HEK293T (cell line): ENCODE results near the gene NAP1L4.

ENCODE experiments used
- CTCF ChIA-PET: fragments of 350-600 bp; formaldehyde crosslinking; extraction: SDS; loops from one replicate; lab custom pipeline; 2021; ENCODE audit warnings: antibody characterized with exemption, inconsistent platforms; lab: Yijun Ruan, JAX
- POLR2A ChIA-PET: fragments of 350-600 bp; formaldehyde crosslinking; extraction: SDS; loops from one replicate; lab custom pipeline; 2020; ENCODE audit warnings: antibody characterized with exemption, inconsistent platforms; lab: Yijun Ruan, JAX
- DNase-seq: peaks from one replicate; pipeline ENCODE4 v3.0.0; 2012; ENCODE audit warnings: mixed read lengths; ENCODE audit errors: extremely low spot score
- ARNT ChIP-seq: fragments of 450-650 bp; IDR thresholded peaks from 2 replicates; pipeline ENCODE4 v1.6.1; 2017; ENCODE audit warnings: mild to moderate bottlenecking
- BHLHE40 ChIP-seq: fragments of 450-650 bp; IDR thresholded peaks from 2 replicates; pipeline ENCODE4 v1.6.1; 2016; ENCODE audit warnings: mild to moderate bottlenecking, moderate library complexity, borderline replicate concordance
- CTBP1 ChIP-seq: fragments of 450-650 bp; IDR thresholded peaks from 2 replicates; pipeline ENCODE4 v1.6.1; 2016; ENCODE audit warnings: borderline replicate concordance
- ELF4 ChIP-seq: fragments of 450-650 bp; IDR thresholded peaks from 2 replicates; pipeline ENCODE4 v1.6.1; 2017; ENCODE audit warnings: antibody characterized with exemption
- FOXA1 ChIP-seq: fragments of 450-650 bp; IDR thresholded peaks from 2 replicates; pipeline ENCODE4 v1.6.1; 2016; ENCODE audit warnings: mild to moderate bottlenecking
- FOXK2 ChIP-seq: fragments of 450-650 bp; IDR thresholded peaks from 2 replicates; pipeline ENCODE4 v1.6.1; 2016; ENCODE audit warnings: mild to moderate bottlenecking
- FOXM1 ChIP-seq: fragments of 450-650 bp; IDR thresholded peaks from 2 replicates; pipeline ENCODE4 v1.6.1; 2017; ENCODE audit warnings: mild to moderate bottlenecking, borderline replicate concordance
- HDGF ChIP-seq: fragments of 450-650 bp; IDR thresholded peaks from 2 replicates; pipeline ENCODE4 v1.6.1; 2017; ENCODE audit warnings: antibody characterized with exemption, borderline replicate concordance
- L3MBTL2 ChIP-seq: fragments of 450-650 bp; conservative IDR thresholded peaks from 2 replicates; pipeline ENCODE4 v1.6.1; 2016; ENCODE audit warnings: mild to moderate bottlenecking
- LEF1 ChIP-seq: fragments of 450-650 bp; IDR thresholded peaks from 2 replicates; pipeline ENCODE4 v1.6.1; 2017; ENCODE audit warnings: mild to moderate bottlenecking, borderline replicate concordance
- NFRKB ChIP-seq: fragments of 450-650 bp; IDR thresholded peaks from 2 replicates; pipeline ENCODE4 v1.6.1; 2016; ENCODE audit warnings: mild to moderate bottlenecking, moderate library complexity
- SP1 ChIP-seq: fragments of 450-650 bp; IDR thresholded peaks from 2 replicates; pipeline ENCODE4 v1.6.1; 2017
- SUZ12 ChIP-seq: fragments of 450-650 bp; IDR thresholded peaks from 2 replicates; pipeline ENCODE4 v1.6.1; 2016; ENCODE audit warnings: mild to moderate bottlenecking
- ZNF384 ChIP-seq: fragments of 450-650 bp; IDR thresholded peaks from 2 replicates; pipeline ENCODE4 v1.6.1; 2016
- TF ChIP-seq, protein P1 (sequence below): fragments of 450-650 bp; IDR thresholded peaks from 2 replicates; pipeline ENCODE4 v1.6.1; 2016

The NAP1L4 gene

DNA sequence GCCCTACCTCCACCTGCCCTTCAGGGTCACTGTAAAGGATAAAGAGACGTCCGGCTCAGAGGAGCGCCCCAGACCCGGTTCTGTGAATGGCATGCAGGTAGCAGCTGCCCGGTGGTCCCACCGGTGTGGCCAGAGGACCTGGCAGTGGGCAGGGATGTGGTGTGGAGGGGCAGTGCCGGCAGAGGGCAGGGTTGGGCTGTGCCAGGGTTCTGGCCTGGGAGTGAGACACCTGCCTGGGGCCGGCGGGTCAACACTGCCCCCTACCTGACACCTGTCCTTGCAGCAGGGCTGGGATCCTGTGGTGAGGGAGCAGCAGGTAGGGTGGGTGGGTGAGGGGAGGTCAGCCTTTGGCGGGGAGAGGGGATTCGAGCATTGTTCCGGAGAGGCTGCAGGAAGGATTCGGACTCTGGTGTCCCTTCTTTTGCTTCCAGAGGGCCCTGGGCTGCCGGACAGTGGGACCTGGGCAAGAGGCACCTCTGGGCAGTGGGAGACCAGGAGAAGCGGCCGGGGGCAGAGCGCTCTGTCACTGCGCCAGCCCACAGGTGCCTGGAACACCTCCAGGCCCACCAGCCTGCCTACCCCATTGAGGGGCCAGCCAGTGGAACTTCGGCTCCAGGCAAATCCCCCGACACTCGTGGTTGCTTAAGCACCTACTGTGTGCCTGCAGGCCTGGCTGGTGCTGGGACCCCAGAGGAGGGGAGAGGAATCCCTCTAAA, 61.3 kb downstream of the NAP1L4 start:
- ChIA-PET POLR2A (interaction anchor here (1.6 to 1.7 kb wide), 4 partner anchors 10 to 38 kb away, joined by 4 to 10 read pairs (median 8); a partner anchor contains a TSS), CTCF (interaction anchor here (0.6 to 1.3 kb wide), 4 partner anchors 11 to 398 kb away, joined by 3 to 6 read pairs (median 6); no protein-coding TSS in a partner anchor)
- peak; percentile 53 for DNase-seq
- TF ChIP-seq, protein P1, sequence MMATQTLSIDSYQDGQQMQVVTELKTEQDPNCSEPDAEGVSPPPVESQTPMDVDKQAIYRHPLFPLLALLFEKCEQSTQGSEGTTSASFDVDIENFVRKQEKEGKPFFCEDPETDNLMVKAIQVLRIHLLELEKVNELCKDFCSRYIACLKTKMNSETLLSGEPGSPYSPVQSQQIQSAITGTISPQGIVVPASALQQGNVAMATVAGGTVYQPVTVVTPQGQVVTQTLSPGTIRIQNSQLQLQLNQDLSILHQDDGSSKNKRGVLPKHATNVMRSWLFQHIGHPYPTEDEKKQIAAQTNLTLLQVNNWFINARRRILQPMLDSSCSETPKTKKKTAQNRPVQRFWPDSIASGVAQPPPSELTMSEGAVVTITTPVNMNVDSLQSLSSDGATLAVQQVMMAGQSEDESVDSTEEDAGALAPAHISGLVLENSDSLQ: no peak
- TF ChIP-seq ZNF384 (no peak), L3MBTL2 (no peak), FOXK2 (no peak), NFRKB (no peak), SUZ12 (no peak), HDGF (no peak), LEF1 (no peak), ARNT (no peak), BHLHE40 (no peak)

DNA sequence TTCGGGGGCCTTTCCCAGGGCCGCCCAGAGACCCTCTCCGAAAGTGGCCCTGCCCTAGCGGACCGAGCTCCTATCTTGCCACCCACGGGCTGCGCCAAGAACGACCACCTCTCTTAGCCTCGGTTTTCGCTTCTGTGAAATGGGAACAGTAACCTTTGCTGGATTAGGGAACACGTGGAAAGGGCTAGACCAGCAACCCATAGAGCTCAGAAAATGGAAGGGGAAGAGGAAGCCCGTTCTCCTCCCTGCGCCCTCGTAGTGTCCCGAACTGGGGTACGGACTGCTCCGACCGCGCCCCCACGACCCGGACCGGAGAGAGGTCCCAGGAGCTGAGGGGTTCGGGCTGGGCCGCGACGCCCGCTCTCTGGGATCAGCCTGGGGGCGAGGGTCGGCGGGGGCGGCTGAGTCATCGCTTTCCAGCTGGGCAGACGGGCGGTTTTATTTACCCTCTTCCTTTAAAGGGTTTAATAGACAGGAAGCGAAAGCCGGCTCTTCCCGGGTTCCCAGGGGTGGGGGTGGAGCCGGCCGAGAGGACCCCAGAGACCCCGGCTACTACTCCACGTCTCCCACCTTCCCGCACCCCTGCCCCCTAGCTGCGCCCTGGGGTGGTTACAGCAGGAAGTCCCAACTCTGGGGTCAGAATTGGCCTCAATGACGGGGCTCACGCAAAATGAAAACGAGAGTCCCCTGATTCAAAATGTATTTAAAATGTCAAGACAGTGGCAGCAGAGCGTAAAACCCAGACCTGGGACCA, 62.0 kb downstream of the NAP1L4 start:
- TF ChIP-seq L3MBTL2 (peak; percentile 36; the same call in 1 of the 2 replicates), SP1 (no peak), LEF1 (no peak)
- TF ChIP-seq, protein P1: no peak
- CTCF ChIA-PET: interaction anchor here (0.6 to 1.3 kb wide), 5 partner anchors 12 to 397 kb away, joined by 3 to 6 read pairs (median 5); no protein-coding TSS in a partner anchor
- DNase-seq: peak; percentile 32
- POLR2A ChIA-PET: interaction anchor here (0.7 to 1.7 kb wide), 8 partner anchors 10 to 37 kb away, joined by 3 to 10 read pairs (median 6); a partner anchor contains a TSS

DNA sequence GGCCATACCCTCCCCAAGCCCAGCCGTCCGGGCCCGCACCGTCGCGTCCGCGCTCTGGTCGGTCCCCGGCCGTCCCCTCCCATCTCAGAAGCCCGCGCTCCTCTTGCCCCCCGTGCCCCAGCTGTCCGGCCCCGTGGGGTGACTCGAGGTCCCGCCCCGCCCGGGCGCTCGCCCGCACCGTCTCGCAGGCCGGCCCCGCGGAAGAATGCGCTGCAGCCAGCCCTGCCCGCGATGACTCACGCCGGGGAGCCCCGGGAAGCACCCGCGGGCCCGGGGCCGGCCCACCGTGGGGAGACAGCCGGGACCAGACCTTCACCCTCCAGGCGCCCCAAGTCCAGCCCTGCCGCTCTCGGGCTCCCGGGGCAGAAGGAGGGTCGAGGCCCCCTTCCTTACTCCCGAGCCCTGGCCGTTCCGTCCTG, 62.6 kb downstream of the NAP1L4 start:
- TF ChIP-seq, protein P1: no peak
- TF ChIP-seq L3MBTL2 (no peak), HDGF (no peak), SP1 (no peak), ZNF384 (no peak), FOXM1 (no peak), ARNT (no peak)
- CTCF ChIA-PET: interaction anchor here (0.7 to 1.3 kb wide), 4 partner anchors 12 to 397 kb away, joined by 3 to 6 read pairs (median 4); no protein-coding TSS in a partner anchor
- POLR2A ChIA-PET: interaction anchor here (0.7 to 1.7 kb wide), 8 partner anchors 9 to 37 kb away, joined by 3 to 10 read pairs (median 6); a partner anchor contains a TSS
- DNase-seq: no peak

GRCh38 chr11:2928605-2929530, 63.3 kb downstream of the NAP1L4 start, which contains the start of gene PHLDA2:
PHLDA2 (minus strand) TSS chr11:2929420; CDS start chr11:2929364, 56 bp downstream.
- CTCF ChIA-PET: interaction anchor here (0.7 to 1.0 kb wide), 2 partner anchors 26 to 287 kb away, joined by 3 to 4 read pairs; no protein-coding TSS in a partner anchor
- peak; percentile 66 for DNase-seq
- POLR2A ChIA-PET: interaction anchor here (0.7 to 1.7 kb wide), 9 partner anchors 9 to 129 kb away, joined by 3 to 10 read pairs (median 6); a partner anchor contains a TSS
- peak; percentile 81 for TF ChIP-seq L3MBTL2
- TF ChIP-seq ELF4: no peak

GRCh38 chr11:2927851-2928604, 64.1 kb downstream of the NAP1L4 start:
- ChIA-PET POLR2A (interaction anchor here (0.9 to 1.4 kb wide), 2 partner anchors 8 to 130 kb away, joined by 3 to 6 read pairs; no protein-coding TSS in a partner anchor), CTCF (no interaction called here)
- TF ChIP-seq ARNT (no peak), ZNF384 (no peak), CTBP1 (no peak), BHLHE40 (no peak), SP1 (no peak), SUZ12 (no peak), HDGF (no peak), ELF4 (no peak), LEF1 (no peak), FOXK2 (no peak), FOXA1 (no peak)
- DNase-seq: no peak
